ENCODE results near the gene HSPG2.

GRCh38 chr1:21782349-21782867 is 154.7 kb downstream of the HSPG2 start:
- TF ChIP-seq CTCF (conservative IDR thresholded peaks at IDR 0.05 in 1 of 2, IDR thresholded peaks at IDR 0.05 in 1 of 2; ENCODE audit: extremely low read depth in 1 of 2, insufficient read depth in 1 of 2, low read depth in 1 of 2, low read length in 2 of 2) (peak in 1 of 2 donors; percentile 45), EZH2 (IDR thresholded peaks at IDR 0.05; ENCODE audit: borderline replicate concordance, low read length) (no peak)
